Testis (tissue), 3 donors: ENCODE data around the gene GP1BA. TPM values are rescaled to one million over a fixed set of nuclear protein-coding genes. Genes with fewer than 3 reads are reported as not detected.

Source experiments
- DNase-seq: peaks from one replicate; pipeline ENCODE4 v3.0.0-alpha.2; 2019
- H3K27ac ChIP-seq, 2 donors: fragments of 200-600 bp; sonication (generic); one replicate each; pipeline ENCODE4 v1.5.1; 2019
- H3K27me3 ChIP-seq: fragments of 200-600 bp; sonication (generic); one replicate; pipeline ENCODE4 v1.5.1; 2019
- H3K36me3 ChIP-seq: fragments of 200-600 bp; sonication (generic); one replicate; pipeline ENCODE4 v1.5.1; 2017; ENCODE audit warnings: low read depth; ENCODE audit errors: missing control alignments
- H3K4me1 ChIP-seq: fragments of 200-600 bp; sonication (generic); one replicate; pipeline ENCODE4 v1.5.1; 2019
- H3K4me3 ChIP-seq, 2 donors: fragments of 200-600 bp; sonication (generic); one replicate each; pipeline ENCODE4 v1.5.1; 2017 to 2019
- H3K9me3 ChIP-seq: fragments of 200-600 bp; sonication (generic); one replicate; pipeline ENCODE4 v1.5.1; 2017
- POLR2A ChIP-seq: fragments of 450-650 bp; IDR thresholded peaks from one replicate; pipeline ENCODE4 v1.6.1; 2017; ENCODE audit warnings: antibody characterized with exemption, mild to moderate bottlenecking, moderate library complexity
- WGBS, 2 donors: methylation state at CpG; one replicate each; pipeline ENCODE4 v1.1.5; 2018; 5-methylcytosine and 5-hydroxymethylcytosine counted together
- intact Hi-C: fragments of 100-400 bp; cut with DNase I; formaldehyde crosslinking; loops from one replicate; pipeline ENCODE4 v1.15.1; 2023; ENCODE audit warnings: low total_unique reads
- polyA plus RNA-seq: library from polyadenylated mRNA; stranded (reverse); fragments of 350-450 nt; fragmentation: Illumina TruSeq; extraction: RNeasy Lipid Tissue Mini Kit (QIAGEN cat#74804); gene quantifications from one replicate; pipeline ENCODE4 v1.2.3, GENCODE V29; 2014; ENCODE audit warnings: low read depth, low replicate concordance; ENCODE audit not compliant: insufficient read depth
- total RNA-seq, 2 donors: library from RNA; depleted of rRNA; stranded (reverse); fragments of >200 nt; gene quantifications; one replicate each; pipeline ENCODE4 v1.2.3, GENCODE V29; 2016
- TF ChIP-seq, protein P1 (sequence below), 3 experiments: fragments of 450-650 bp in 2 of 3; fragments of 200-600 bp in 1 of 3; sonication (generic) in 1 of 3; IDR thresholded peaks; one replicate each; pipeline ENCODE4 v1.5.1; 2016 to 2019; ENCODE audit warnings: antibody characterized with exemption in 3 of 3, mild to moderate bottlenecking in 2 of 3, moderate library complexity in 1 of 3

GP1BA gene
- total and polyA plus RNA-seq, 3 donors from 2014 or later = 0.12 to 0.88 (median 0.47) TPM

DNA sequence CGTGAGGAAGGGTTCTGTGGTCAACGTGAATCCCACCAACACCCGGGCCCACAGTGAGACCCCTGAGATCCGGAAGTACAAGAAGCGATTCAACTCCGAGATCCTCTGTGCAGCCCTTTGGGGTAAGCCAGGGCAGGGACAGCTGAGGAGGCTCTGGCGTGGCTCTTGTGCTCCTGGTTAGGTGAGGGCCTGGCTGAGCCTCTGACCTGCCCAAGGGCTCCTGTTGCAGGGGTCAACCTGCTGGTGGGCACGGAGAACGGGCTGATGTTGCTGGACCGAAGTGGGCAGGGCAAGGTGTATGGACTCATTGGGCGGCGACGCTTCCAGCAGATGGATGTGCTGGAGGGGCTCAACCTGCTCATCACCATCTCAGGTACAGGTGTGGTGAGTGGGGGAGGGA is 37.0 kb upstream of the GP1BA start:
- Histone ChIP-seq H3K4me1 (peaks cover 3% of the 10 kb centered on the region), H3K9me3 (no peaks in the 10 kb centered on the region), H3K36me3 (no peaks in the 10 kb centered on the region), H3K27ac (no peak overlapping the region), H3K4me3 (no peak overlapping the region), H3K27me3 (no peaks in the 10 kb centered on the region)
- no peak for DNase-seq
- TF ChIP-seq, protein P1, sequence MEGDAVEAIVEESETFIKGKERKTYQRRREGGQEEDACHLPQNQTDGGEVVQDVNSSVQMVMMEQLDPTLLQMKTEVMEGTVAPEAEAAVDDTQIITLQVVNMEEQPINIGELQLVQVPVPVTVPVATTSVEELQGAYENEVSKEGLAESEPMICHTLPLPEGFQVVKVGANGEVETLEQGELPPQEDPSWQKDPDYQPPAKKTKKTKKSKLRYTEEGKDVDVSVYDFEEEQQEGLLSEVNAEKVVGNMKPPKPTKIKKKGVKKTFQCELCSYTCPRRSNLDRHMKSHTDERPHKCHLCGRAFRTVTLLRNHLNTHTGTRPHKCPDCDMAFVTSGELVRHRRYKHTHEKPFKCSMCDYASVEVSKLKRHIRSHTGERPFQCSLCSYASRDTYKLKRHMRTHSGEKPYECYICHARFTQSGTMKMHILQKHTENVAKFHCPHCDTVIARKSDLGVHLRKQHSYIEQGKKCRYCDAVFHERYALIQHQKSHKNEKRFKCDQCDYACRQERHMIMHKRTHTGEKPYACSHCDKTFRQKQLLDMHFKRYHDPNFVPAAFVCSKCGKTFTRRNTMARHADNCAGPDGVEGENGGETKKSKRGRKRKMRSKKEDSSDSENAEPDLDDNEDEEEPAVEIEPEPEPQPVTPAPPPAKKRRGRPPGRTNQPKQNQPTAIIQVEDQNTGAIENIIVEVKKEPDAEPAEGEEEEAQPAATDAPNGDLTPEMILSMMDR (IDR thresholded peaks at IDR 0.05) = no peak
- 95% methylated on average over 13 of the region's 13 CpGs for WGBS, 2 donors
- intact Hi-C loops = loop anchor here (10.0 kb wide), 1 partner anchor 190 kb away; the partner anchor contains the start of gene PELP1

DNA sequence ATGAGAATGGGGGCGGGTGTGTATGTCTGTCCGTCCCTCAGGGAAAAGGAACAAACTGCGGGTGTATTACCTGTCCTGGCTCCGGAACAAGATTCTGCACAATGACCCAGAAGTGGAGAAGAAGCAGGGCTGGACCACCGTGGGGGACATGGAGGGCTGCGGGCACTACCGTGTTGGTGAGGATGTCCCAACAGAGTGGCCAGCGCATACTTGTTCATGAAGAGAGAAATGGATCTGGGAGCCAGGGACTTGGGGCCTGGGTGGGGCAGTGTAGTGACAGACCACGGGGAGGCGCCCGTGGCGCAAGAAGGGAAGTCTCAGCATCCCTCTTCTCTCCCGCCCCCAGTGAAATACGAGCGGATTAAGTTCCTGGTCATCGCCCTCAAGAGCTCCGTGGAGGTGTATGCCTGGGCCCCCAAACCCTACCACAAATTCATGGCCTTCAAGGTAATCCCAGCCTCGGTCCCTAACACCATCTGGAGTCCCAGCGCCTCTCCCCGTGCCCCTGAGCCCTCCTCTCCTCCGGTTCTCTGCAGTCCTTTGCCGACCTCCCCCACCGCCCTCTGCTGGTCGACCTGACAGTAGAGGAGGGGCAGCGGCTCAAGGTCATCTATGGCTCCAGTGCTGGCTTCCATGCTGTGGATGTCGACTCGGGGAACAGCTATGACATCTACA is 36.3 kb upstream of the GP1BA start:
- intact Hi-C loops = loop anchor here (10.0 kb wide), 1 partner anchor 191 kb away; the partner anchor contains the start of gene PELP1
- Histone ChIP-seq H3K4me1 (peaks cover 3% of the 10 kb centered on the region), H3K36me3 (no peaks in the 10 kb centered on the region), H3K9me3 (no peaks in the 10 kb centered on the region), H3K27ac (no peak overlapping the region), H3K4me3 (no peak overlapping the region), H3K27me3 (no peaks in the 10 kb centered on the region)
- TF ChIP-seq POLR2A = no peak
- TF ChIP-seq, protein P1 (IDR thresholded peaks at IDR 0.05) = no peak
- no peak for DNase-seq
- 76 to 78% methylated on average over 24 to 27 of the region's 27 CpGs for WGBS, 2 donors

DNA sequence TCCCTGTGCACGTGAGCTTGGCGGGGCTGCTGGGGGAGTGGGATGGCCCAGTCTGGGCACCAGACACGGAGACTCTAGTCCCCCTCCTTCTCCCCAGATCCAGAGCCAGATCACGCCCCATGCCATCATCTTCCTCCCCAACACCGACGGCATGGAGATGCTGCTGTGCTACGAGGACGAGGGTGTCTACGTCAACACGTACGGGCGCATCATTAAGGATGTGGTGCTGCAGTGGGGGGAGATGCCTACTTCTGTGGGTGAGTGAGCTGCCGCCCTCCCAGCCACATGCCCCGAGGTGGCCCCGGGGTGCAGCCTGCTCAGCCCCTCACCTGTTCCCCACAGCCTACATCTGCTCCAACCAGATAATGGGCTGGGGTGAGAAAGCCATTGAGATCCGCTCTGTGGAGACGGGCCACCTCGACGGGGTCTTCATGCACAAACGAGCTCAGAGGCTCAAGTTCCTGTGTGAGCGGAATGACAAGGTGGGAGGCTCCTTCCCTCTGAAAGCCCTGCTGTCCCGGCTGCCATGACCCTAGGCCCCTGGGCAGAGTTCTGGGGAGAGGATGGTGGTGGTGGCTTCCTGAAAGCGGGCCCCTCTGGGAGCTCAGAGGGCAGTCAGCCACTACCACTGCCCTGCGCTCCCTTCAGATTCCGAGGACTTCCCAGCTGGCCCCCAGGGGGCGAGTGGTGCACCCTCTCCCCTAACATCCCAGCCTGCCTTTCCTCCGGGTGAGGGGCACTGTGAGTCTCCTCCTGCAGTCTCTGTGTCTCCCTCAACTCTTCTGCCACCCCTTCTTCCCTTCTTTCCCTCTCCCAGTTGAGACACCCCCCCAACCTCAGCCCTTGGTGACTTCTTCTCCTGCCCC is 35.5 kb upstream of the GP1BA start:
- no peak for TF ChIP-seq POLR2A
- TF ChIP-seq, protein P1 (IDR thresholded peaks at IDR 0.05) = no peak
- no peaks in the 10 kb centered on the region for H3K27me3 ChIP-seq
- WGBS, 2 donors = 88 to 92% methylated on average over 20 to 27 of the region's 27 CpGs
- no peak overlapping the region for H3K4me3 ChIP-seq
- H3K9me3 ChIP-seq = no peaks in the 10 kb centered on the region
- DNase-seq = no peak
- no peak overlapping the region for H3K27ac ChIP-seq
- H3K4me1 ChIP-seq = peaks cover 3% of the 10 kb centered on the region
- intact Hi-C loops = loop anchor here (10.0 kb wide), 1 partner anchor 192 kb away; the partner anchor contains the start of gene PELP1
- H3K36me3 ChIP-seq = no peaks in the 10 kb centered on the region

GRCh38 chr17:4897198-4897687 is 34.8 kb upstream of the GP1BA start:
- Histone ChIP-seq H3K4me1 (peaks cover 5% of the 10 kb centered on the region), H3K4me3 (no peak overlapping the region), H3K36me3 (no peaks in the 10 kb centered on the region), H3K9me3 (no peaks in the 10 kb centered on the region), H3K27me3 (no peaks in the 10 kb centered on the region), H3K27ac (no peak overlapping the region)
- no peak for DNase-seq
- 74 to 75% methylated on average over 10 of the region's 10 CpGs for WGBS, 2 donors
- TF ChIP-seq POLR2A = no peak
- TF ChIP-seq, protein P1 (IDR thresholded peaks at IDR 0.05) = no peak
- intact Hi-C loops = loop anchor here (10.0 kb wide), 1 partner anchor 192 kb away; the partner anchor contains the start of gene PELP1
